ENCODE data around the gene PRICKLE3.
A peak's percentile ranks its signal among the peaks of the same experiment; 100 is the strongest.
"Not testable (repeated sequence)": the region's sequence is repeated elsewhere in the genome, so short reads cannot be mapped to it uniquely, and the experiment has no call there.

Gene PRICKLE3

GRCh38 chrX:49177338-49177833 lies 8.8 kb downstream of the PRICKLE3 start:
- H3K4me3 ChIP-seq (ENCODE audit: low read depth, low read length) = no peak overlapping the region
- no peak for TF ChIP-seq CTCF (IDR thresholded peaks at IDR 0.05; ENCODE audit: control insufficient read depth, extremely low read depth, insufficient read depth)
- no peak for DNase-seq (ENCODE audit: low read depth)

- no peak overlapping the region for H3K4me3 ChIP-seq (ENCODE audit: low read depth, low read length)
- no peak for DNase-seq (ENCODE audit: low read depth)
- no peak for TF ChIP-seq CTCF (IDR thresholded peaks at IDR 0.05; ENCODE audit: control insufficient read depth, extremely low read depth, insufficient read depth)
Measured at GRCh38 chrX:49176421-49177326, 9.5 kb downstream of the PRICKLE3 start.

GRCh38 chrX:49175435-49176274 lies 10.5 kb downstream of the PRICKLE3 start:
- TF ChIP-seq CTCF (IDR thresholded peaks at IDR 0.05; ENCODE audit: control insufficient read depth, extremely low read depth, insufficient read depth) = no peak
- no peak overlapping the region for H3K4me3 ChIP-seq (ENCODE audit: low read depth, low read length)
- no peak for DNase-seq (ENCODE audit: low read depth)

GRCh38 chrX:49174723-49175122 lies 11.4 kb downstream of the PRICKLE3 start:
- DNase-seq (ENCODE audit: low read depth) = no peak
- no peak for TF ChIP-seq CTCF (IDR thresholded peaks at IDR 0.05; ENCODE audit: control insufficient read depth, extremely low read depth, insufficient read depth)
- no peak overlapping the region for H3K4me3 ChIP-seq (ENCODE audit: low read depth, low read length)

- H3K4me3 ChIP-seq (ENCODE audit: low read depth, low read length) = not testable (repeated sequence)
Measured at GRCh38 chrX:49173544-49173943, 12.6 kb downstream of the PRICKLE3 start.

GRCh38 chrX:49172280-49172780 lies 13.8 kb downstream of the PRICKLE3 start:
- DNase-seq (ENCODE audit: low read depth) = no peak
- H3K4me3 ChIP-seq (ENCODE audit: low read depth, low read length) = peak overlapping the region; percentile 51
- no peak for TF ChIP-seq CTCF (IDR thresholded peaks at IDR 0.05; ENCODE audit: control insufficient read depth, extremely low read depth, insufficient read depth)

More at GRCh38 chrX:49173544-49173943, 12.6 kb downstream of the PRICKLE3 start:
- DNase-seq (ENCODE audit: low read depth) = not testable (repeated sequence)

GRCh38 chrX:49171752-49172279 lies 14.4 kb downstream of the PRICKLE3 start, which contains the start of gene PLP2:
TSS of gene PLP2 (plus strand) at chrX:49171898. CDS start at chrX:49172001, 103 bp downstream.
- no peak for DNase-seq (ENCODE audit: low read depth)
- peak within 1 kb of the TSS; percentile 51 for H3K4me3 ChIP-seq (ENCODE audit: low read depth, low read length)

More at GRCh38 chrX:49171752-49172279, 14.4 kb downstream of the PRICKLE3 start, which contains the start of gene PLP2:
- no peak for TF ChIP-seq CTCF (IDR thresholded peaks at IDR 0.05; ENCODE audit: control insufficient read depth, extremely low read depth, insufficient read depth)

Data from LNCaP clone FGC (cell line).